ENCODE data around the gene SHB.

The SHB gene

GRCh38 chr9:37986001-37986400, 83.0 kb downstream of the SHB start:
- no peak for DNase-seq

- no peak for DNase-seq
Observed at GRCh38 chr9:37984672-37985611, 84.1 kb downstream of the SHB start.

GRCh38 chr9:37984278-37984671, 84.8 kb downstream of the SHB start:
- no peak for DNase-seq

- no peak for DNase-seq
Observed at GRCh38 chr9:37983381-37984067, 85.5 kb downstream of the SHB start.

GRCh38 chr9:37979844-37980243, 89.2 kb downstream of the SHB start:
- DNase-seq, result no peak

GRCh38 chr9:37978983-37979382, 90.0 kb downstream of the SHB start:
- no peak for DNase-seq

GRCh38 chr9:37978481-37978864, 90.6 kb downstream of the SHB start:
- no peak for DNase-seq

GRCh38 chr9:37977851-37978480, 91.1 kb downstream of the SHB start:
- DNase-seq, result no peak

- DNase-seq, result no peak
Observed at GRCh38 chr9:37976714-37977477, 92.1 kb downstream of the SHB start.

GRCh38 chr9:37975639-37976038, 93.4 kb downstream of the SHB start:
- no peak for DNase-seq

GRCh38 chr9:37974506-37975173, 94.4 kb downstream of the SHB start:
- DNase-seq, result no peak

GRCh38 chr9:37972351-37972848, 96.6 kb downstream of the SHB start:
- DNase-seq, result no peak

- DNase-seq, result no peak
Observed at GRCh38 chr9:37971691-37972090, 97.3 kb downstream of the SHB start.

GRCh38 chr9:37971108-37971459, 97.9 kb downstream of the SHB start:
- DNase-seq, result no peak

GRCh38 chr9:37970301-37971107, 98.5 kb downstream of the SHB start:
- no peak for DNase-seq

GRCh38 chr9:37969558-37970300, 99.3 kb downstream of the SHB start:
- DNase-seq, result no peak

GRCh38 chr9:37969130-37969529, 99.9 kb downstream of the SHB start:
- DNase-seq, result no peak

GRCh38 chr9:37968228-37968701, 100.8 kb downstream of the SHB start:
- DNase-seq, result no peak

GRCh38 chr9:37967761-37968080, 101.3 kb downstream of the SHB start:
- no peak for DNase-seq

GRCh38 chr9:37967014-37967760, 101.8 kb downstream of the SHB start:
- DNase-seq, result no peak
